HG02938 (cell line): ENCODE measurements around the gene SHOC2.

Experiments used
- ATAC-seq: cut with Tn5 transposase; IDR thresholded peaks from one replicate; pipeline ENCODE4 v1.9.1; 2021; ENCODE audit warnings: mild to moderate bottlenecking, moderate library complexity; ENCODE audit not compliant: unreplicated experiment

The SHOC2 gene

DNA sequence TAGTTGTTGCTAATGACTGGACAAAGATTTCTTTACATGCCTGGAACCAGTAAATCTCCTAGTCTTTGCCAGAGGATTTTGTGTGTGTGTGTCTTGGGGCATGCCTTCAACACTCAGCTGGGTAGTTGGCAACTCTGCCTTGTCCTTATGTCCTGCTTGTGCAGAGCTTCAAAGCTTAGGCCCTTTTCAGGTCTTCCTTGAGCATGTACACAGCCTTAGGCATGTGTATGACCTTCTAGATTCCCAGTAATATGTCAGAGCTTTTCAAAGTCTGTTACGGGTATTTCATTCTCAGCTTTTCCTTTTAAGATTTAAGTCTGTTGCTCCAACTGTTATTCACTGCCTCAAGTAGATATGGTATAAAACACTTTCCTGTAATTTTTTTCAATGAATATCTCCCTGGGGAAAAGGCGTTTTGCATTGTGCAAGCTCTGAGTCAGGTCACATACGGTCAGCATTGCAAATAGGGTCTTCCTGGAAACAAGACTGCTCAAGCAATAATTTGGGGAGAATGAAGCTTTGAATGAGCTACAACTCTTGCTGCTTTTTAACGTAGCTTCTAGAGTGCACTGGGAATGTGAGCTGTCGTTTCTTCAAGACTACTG, 25.5 kb downstream of the SHOC2 start:
- no peak for ATAC-seq

DNA sequence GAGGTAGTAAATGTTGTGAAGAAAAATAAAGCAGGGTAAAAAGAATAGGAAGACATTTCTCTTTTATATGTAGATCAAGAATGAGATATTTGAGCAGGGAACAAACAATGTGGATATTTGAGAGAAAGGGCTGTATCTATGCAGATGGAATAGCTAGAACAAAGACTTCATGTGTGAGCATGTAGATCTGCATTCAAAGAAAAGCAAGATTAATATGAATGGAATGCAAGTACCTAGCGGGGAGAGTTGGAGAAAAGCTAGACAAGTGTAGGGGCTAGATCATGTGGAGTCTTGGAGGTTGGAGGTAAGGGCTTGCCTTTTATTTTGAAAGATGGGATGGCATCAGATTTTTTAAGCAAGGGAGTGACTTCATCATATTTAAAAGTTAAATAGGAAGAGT, 27.1 kb downstream of the SHOC2 start:
- no peak for ATAC-seq

DNA sequence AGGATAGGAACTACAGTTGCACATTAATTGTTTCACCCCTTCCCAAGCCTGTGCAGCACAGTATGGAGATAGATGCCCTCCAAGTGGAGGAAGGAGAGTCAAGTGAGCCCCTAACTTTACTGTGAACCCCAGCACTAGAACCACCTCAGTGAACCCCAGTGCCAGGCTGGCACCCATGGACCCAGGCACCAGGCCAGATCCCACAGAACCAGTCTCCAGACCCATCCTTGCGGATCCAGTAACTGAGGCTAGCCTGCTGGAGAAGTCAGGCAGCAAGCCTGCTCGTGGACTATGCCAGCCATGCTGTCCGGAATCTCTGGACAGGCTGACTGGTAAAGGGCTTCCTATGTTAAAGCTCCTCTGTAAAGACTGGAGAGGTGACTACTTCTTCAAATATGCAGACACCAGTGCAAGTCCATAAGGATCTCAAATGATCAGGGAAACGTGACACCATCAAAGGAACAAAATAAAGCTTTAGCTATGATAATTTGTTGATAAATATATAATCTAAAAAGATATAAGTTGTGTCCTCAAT, 27.7 kb downstream of the SHOC2 start:
- no peak for ATAC-seq

DNA sequence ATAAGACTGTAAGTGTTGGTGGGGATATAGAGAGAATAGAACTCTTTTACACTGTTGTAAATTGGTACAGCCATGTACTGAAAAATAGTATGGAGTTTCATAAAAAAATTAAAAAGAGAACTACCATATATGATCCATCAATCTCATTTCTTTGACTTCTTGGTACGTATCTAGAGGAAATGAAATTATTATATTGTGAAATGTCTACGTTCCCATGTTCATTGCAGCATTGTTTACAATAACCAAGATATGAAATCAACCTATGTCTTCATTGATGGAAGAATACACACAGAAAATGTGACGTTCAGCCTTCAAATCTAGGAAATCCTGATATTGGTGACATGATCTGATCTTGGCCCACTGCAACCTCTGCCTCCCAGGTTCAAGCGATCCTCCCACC, 32.0 kb downstream of the SHOC2 start:
- ATAC-seq, result no peak

DNA sequence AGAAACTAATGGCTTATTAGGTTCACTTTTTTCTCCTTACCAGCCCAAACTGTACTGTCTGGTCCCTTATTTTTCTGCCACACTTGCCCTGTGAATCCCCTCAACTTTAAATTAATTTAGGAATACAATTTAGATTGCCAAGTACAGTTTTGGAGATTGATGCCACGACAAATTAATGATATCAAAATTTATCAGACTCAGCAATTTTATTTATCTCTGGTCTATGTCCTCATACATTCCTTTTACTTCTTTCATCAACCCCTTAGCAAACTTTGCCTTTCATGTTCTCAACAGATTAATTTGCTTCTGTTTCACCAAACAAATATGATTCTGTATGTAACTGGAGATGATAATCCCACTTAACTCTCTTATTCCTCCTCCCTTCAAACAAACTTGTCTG, 38.2 kb downstream of the SHOC2 start:
- ATAC-seq, result no peak

DNA sequence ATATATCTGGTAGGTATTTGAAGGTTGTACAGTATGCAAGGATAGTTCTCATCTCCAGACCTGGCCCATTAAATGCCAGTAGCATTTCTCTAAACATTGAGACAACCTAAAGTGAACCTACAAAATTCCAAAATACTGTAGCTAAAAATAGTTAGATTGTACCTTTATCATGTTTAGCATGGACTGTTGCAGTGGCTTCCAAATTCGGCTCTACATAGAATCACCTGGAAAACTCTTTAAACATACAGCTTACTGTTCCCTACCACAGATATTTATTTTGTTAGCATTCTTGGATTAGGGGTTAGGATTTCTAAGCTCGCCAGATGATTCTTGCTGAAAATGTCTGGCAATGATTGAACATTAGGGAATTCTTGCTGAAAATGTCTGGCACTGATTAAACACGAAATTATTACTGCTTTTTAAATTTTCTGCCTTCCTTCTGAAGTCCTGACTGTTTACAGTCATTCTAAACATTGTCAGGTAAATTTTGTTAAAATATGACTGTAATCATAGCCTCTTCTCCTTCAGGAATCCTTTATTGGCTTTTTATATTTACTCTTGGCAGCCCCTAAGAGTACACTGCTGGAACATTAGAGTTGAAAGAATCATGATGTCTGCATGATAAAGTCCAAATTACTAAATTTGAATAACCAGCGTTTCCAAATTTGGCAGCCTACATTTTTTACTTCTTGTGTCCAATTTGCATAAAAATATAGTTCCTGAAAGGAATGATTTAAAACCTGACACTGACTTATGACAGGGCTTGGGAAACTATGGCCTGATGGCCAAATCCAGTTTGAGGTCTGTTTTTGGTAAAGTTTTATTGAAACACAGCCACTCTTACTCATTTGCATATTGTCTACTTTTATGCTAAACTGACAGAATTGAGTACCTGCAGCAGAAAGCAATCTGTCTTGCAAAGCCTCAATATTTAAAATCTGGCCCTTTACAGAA, 40.3 kb downstream of the SHOC2 start:
- no peak for ATAC-seq

DNA sequence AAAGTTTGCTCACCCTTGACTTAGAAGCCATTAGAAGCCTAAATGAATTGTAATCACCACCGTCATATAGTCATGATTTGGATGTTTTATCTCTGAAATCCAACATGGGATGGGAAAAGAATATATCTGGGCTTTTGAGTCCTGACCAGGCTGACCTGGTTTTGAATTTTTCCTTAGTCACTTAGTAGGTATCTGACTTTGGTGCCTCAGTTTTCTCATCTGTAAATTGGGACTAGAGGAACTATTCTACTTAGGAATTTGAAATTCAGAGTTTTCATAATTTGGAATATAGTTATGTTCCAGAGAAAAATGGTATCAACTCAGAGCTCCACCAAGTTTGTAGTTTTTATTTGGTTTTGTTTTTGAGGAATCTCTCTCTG, 40.9 kb downstream of the SHOC2 start:
- ATAC-seq, result no peak

DNA sequence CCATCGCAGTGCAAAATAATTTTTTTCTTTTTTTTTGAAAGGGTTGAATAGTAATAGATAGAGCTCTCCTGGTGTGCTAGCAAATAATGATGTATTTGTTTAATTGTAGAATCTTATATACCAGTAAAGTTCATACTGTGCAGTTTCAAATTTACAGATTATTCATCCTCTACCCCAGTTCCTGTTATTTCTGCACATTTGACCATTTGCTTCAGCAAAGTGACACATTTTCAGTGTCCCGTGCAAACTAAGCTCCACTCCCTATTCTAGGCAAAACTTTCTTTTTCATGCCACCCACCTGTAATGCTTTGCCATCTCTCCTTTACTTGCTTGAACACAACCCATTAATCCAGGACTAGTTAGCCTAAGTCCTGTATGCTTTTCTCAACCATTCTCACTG, 43.0 kb downstream of the SHOC2 start:
- no peak for ATAC-seq

DNA sequence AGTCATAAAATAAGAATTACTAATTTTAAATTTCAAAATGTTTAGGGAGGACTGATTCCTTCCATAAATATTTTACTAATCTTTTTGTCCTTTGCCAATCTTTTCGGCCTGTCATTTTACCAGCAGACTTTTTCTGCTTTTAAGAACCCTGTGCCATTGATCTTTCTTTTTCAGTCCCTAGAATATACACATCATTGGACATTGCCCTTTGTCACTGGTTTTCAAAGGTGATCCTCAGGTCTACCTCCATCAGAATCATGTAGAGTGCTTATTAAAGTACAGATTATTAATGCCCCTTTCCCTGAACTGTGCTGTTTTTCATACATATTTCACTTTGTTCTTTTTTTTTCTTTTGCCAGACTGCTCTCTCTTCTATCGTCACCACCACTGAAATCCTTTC, 43.8 kb downstream of the SHOC2 start:
- no peak for ATAC-seq

DNA sequence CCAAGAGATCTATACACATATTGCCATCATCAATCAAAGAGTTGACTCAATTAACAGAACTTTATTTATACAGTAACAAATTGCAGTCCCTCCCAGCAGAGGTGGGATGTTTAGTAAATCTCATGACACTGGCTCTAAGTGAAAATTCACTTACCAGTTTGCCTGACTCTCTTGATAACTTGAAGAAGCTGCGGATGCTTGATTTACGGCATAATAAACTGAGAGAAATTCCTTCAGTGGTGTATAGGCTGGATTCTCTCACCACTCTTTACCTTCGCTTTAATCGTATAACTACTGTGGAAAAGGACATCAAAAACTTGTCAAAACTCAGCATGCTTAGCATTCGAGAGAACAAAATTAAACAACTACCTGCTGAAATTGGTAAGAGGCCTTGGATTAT, 45.3 kb downstream of the SHOC2 start:
- no peak for ATAC-seq

DNA sequence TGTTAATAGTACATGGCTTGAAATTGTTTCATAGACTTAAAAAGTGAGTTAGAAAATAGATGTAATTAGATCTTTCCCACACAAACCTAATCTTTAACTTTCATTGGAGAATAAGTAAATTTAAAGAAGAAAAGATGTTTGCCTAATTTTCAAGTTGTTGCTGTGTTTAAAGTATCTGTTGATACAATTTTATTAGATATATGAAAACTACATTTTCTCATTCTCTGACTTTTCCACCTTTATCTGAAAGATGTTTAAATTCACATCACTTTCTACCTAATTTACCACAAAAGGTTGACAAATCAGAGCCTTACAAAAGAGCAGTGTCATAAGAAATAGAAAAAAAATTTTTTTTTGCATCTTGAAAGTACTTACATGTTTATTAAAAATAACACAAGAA, 45.8 kb downstream of the SHOC2 start:
- ATAC-seq, result no peak

DNA sequence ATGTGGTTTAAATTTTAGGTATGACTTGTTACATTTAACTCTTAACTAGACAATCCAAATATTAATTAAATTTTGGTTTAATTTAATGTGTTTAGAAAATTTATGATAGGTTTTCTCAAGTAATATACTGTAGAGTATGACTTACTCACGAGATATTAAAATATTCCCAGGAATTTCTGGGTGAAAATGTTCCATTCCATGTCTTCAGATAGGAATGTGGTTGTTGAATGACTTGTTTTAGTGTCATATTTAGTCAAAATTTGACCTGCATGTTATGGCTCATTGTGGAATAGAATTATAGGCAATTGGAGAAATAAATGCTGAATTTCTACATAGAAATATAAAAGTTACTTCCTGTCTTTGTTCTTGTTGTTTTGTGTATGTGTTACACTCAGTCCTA, 46.7 kb downstream of the SHOC2 start:
- ATAC-seq, result no peak

DNA sequence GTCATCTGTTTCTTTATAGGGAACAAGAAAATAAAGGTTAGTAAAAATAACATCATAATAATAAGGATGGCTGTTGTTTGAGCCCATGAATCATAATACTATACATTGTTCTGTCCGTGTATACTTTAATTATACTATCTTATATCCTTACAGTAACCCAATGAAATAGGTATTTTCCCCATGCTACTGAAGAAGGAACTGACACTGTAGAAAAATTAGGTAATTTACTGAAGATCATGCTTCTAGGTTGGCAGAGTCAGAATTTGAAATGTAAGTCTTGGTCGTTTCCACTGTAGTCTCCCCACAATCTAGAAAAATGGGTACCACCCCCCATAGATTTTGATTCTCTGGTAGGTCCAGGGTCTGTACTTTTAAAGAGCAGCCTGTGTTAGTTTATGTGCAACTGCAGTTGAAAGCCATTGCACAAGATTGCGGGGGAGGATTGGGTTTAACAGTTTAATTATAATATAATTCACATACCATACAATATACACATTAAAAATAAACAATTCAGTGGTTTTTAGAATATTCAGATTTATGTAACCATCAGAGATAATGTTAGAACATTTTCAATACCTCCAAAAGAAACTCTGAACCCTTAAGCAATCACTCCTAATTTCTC, 47.7 kb downstream of the SHOC2 start:
- no peak for ATAC-seq

DNA sequence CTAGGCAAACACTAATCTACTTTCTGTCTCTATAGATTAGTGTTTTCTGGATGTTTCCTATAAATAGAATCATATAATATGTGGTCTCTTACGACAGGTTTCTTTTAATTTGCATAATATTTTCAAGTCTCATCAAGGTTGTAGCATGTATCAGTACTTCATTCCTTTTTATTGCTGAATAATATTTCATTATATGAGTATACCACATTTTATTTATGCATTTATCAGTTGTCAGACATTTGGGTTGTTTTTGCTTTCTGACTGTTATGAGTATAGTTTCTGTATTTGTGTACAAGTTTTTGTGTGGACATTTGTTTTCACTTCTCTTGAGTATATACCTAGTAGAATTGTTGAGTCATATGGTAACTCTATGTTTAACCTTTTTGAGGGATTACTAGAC, 48.2 kb downstream of the SHOC2 start:
- peak; percentile 57 for ATAC-seq

DNA sequence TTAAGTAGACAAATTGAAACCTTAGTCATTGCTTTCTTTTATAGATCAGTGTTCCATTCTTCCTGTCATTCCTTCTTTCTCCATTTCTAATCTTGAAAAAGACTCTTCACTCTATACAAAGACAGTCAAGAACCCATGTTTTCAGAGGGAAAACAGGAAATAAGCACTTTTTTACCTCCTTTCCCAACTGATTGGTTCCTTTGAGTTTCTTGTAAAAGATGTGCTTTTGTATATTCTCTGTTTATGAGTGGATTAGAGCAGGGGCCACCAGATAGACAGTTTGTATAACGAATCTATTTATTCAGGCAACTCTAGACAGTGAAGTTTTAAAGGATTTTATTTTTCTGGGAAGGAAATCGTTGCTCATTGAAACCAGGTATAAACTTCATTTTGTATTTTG, 49.8 kb downstream of the SHOC2 start:
- ATAC-seq, result no peak

DNA sequence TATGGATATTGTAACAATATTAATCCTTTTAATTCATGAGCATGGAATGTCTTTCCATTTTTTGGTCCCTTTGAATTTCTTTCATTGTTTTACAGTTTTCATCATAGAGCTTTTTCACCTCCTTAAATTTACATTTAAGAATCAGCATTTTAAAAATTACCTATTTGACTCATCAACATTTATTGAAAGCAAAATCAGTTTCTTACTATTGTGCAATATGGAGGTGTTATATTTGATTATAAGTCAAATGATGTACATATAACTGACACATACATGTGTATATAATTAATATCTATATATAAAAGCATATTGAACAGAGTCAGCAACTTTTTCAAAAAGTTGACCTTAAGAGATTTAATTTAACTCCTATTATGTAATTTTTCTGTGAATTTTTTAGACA, 52.2 kb downstream of the SHOC2 start:
- ATAC-seq, result no peak

DNA sequence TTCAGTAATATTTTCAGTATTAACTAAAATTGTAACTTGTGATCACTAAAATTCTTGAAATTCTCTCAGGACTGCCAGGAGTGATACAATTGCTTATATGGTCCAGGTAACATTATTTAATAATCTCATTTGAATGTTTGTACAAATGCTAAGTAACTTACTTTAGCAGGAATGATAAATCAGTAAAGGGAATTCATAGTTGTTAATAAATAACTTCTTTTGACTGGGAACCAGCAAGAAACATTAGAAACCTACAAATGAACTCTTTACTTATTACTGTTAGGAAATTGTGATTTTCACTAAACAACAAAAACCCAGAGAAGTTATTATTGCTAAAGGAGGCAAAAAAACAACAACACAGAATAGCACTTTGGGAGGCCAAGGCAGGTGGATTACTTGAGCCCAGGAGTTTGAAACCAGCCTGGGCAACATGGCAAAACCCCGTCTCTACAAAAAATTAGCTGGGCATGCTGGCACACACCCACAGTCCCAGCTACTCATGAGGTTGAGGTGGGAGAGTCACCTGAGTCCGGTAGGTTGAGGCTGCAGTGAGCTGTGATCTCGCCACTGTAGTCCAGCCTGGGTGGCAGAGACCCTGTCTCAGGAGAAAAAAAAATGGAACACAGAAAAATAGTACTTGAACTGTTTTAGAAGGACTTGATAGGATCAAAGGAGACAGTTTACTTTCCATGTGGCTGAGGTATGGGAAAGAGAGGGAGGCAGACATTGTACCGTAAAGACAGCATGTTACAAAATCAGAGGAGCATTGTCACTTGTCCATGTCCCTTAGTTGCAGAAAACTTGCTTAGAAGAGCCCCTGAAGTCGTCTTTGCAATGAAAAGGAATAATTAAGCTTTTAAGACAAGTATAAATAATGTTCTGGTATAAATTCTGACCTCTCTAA, 53.1 kb downstream of the SHOC2 start:
- ATAC-seq, result no peak

DNA sequence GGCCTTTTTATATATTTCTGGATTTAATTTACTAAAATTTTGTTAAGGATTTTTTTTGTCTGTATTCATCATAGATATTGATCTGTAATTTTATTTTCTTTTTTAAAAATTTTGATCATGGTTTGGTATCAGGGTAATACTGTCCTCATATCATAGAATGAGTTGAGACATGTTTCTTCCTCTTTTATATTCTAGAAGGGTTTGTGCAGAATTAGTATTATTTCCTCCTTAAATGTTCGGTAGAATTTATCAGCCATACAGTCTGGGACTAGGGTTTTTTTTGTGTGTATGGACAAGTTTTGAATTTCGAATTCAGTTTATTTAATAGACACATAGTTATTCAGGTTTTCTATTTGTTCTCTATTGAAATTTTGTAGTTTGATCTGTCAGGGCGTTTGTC, 54.0 kb downstream of the SHOC2 start:
- ATAC-seq, result no peak

DNA sequence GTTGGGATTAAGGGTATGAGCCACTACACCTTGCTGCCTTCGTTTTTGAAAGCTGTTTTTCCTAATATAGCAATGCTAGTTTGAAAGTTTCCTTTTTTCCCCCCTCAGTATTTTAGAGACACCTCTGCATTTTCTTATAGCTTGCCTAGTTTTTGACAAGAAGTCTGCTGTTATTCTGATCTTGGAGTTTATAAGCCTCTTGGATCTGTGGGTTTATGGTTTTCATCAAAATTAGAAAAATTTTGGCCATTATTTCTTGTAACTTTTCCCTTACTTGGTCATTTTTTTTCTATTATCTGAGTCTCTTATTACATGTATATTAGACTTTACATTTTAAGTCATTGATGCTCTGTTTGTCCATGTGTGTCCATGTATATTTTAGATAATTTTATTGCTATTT, 57.2 kb downstream of the SHOC2 start:
- ATAC-seq, result no peak

DNA sequence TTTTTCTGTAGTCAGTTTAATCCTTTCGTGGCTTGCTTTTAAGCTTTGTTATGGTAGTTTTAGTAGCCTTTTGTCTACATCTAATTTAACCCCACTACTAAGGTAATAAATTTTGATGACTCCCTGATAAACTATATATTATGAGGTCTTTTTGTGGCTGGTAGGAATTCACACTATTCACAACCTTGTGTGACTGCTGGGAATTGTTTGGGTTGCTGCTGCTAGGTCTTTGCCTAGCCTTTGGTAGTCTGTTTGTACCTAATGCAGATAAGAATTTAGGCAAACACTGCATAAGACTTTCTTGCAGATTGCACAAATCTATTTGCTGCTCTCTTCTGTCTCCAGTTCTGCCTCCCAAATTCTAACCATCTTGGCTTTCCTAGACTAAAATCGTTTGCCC, 58.3 kb downstream of the SHOC2 start:
- no peak for ATAC-seq

DNA sequence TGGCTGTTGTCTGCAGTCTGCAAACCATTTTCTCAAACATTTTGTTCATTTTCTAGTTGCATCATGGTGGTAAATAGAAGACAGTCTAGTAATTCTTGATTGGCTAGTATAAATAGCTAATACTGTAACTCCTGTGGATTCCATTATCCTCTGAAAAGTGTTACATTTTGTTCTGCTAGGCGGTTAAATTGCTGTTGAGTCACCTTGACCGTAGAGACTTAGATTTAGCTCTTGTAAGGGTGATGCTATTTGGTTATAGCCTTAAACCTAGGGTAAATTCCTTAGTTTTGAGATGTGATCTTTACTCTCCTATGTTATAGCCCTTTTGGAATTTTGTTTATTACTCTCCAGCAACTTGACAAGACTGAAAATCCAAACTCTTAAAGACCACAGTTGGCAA, 58.8 kb downstream of the SHOC2 start:
- ATAC-seq, result no peak
